Osteocyte (in vitro differentiated cells): ENCODE measurements around the gene TMUB2. TPM values are rescaled to one million over a fixed set of nuclear protein-coding genes. Genes with fewer than 3 reads are reported as not detected.

ENCODE experiments used
- DNase-seq: peaks from one replicate; pipeline ENCODE4 v3.0.0; 2021; ENCODE audit warnings: mixed read lengths; ENCODE audit not compliant: unreplicated experiment; ENCODE audit errors: extremely low spot score
- H3K27ac Mint-ChIP-seq: one replicate; pipeline ENCODE4 v1.8.0; 2021; ENCODE audit warnings: mild to moderate bottlenecking, mixed read lengths; ENCODE audit not compliant: unreplicated experiment
- H3K27me3 Mint-ChIP-seq: one replicate; pipeline ENCODE4 v1.8.0; 2021; ENCODE audit warnings: mixed read lengths; ENCODE audit not compliant: unreplicated experiment
- H3K36me3 Mint-ChIP-seq: one replicate; pipeline ENCODE4 v1.8.0; 2021; ENCODE audit warnings: mixed read lengths; ENCODE audit not compliant: unreplicated experiment
- H3K4me1 Mint-ChIP-seq: one replicate; pipeline ENCODE4 v1.8.0; 2021; ENCODE audit warnings: mixed read lengths; ENCODE audit not compliant: unreplicated experiment
- H3K4me3 Mint-ChIP-seq: one replicate; pipeline ENCODE4 v1.8.0; 2021; ENCODE audit warnings: mild to moderate bottlenecking, moderate library complexity, mixed read lengths; ENCODE audit not compliant: unreplicated experiment
- H3K9me3 Mint-ChIP-seq: one replicate; pipeline ENCODE4 v1.8.0; 2021; ENCODE audit warnings: mixed read lengths; ENCODE audit not compliant: unreplicated experiment
- total RNA-seq: library from RNA; stranded (reverse); gene quantifications from 2 replicates; pipeline ENCODE4 v1.2.1, GENCODE V29; 2021
- TF ChIP-seq, protein P1 (sequence below): fragments of 200-600 bp; sonication (generic); IDR thresholded peaks from 2 replicates; pipeline ENCODE4 v1.5.0; 2021; ENCODE audit warnings: antibody characterized with exemption, mild to moderate bottlenecking, moderate library complexity

TMUB2 gene
- total RNA-seq, 1 donor from 2014 or later = 39.3 TPM

DNA sequence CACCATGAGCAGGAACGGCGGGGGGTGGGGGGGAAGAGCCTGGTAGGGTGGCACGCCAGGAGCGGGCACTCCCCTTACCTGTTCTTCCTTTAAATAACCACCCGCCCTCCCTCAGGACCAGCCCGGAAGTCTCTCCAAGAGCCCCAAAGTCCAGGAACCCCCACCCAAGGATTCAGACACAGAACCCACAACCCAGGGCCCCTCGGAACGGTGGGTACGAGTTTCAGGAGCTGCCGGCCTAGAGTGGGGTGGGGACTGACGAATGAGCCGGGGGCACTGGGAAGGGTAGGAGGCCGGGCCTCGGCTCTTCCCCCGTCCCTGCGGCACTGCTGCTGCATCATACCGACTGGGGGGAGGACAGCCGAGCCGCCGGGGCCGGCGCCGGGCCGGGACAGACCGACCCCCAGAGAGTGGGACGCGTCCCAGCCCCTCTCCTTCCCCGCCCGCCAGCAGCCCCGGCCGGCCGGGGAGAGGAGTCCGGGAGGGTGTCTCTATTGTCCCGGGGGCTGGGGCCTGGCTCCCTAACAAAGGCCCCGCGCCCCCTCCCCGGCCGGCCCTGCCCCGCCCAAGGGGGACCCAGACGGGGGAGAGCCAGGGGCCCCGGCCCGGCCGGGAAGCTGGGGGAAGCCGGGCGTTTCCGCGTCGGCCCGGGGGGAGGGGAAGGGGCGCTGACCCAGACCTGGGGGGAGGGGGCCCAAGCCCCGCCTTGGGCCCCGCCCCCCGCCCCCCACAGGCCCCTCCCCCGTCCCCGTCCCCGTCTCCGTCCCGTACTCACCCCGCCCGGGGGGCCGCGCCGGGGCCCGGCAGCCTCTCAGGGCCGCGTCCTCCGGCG, 12.2 kb downstream of the TMUB2 start:
- peaks cover 16% of the 10 kb centered on the region for H3K36me3 Mint-ChIP-seq
- no peak for DNase-seq

DNA sequence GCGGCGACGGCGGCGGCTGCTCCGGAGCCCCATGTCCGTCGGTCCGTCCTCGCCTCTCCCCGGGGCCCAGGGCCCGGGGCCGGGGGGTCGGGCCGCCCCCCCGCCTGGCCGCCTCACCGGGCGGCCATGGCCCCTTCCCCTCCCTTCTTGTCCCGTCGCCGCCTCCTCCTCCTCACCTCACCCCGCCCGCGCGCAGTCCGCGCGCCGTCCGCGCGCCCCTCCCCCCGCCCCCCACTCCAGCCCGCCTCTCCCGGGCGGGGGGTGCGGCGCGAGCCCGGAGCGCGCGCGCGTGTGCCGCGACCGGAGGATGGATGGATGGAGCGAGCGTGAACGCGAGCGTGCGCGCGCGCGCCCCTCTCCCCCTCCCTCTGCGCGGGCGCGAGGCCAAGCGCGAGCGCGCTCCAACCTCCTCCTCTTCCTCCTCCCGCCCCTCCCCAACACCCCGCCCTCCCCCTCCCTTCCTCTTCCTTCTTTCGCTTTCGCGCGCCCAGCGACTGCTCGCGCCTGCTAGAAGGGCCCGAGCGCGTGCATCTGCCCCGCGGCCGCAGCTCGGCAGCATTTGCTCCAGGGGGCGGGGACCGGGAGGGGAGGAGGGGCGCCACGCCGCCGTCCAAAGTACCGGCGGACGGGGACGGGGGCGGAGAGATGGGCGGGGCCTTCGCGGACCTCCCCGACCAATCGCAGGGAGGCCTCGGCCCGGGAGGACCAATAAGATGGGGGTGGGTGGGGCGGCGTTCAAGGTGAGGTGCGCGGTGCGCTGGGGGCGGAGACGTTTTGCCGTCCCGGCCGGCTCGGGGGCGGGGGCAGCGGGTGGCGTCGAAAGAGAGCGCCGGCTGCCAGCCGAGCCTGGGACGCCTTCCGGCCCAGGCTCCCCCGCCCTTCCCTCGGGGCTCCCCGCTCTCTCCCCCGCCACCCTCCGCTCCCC, 13.0 kb downstream of the TMUB2 start, which contains the start of gene ATXN7L3:
ATXN7L3 (minus strand) TSS at position 332 of the 925 bp plus-strand sequence. CDS start 1,814 bp downstream, outside the sequence.
- DNase-seq = peak; percentile 100
- H3K27ac Mint-ChIP-seq = peak within 1 kb of the TSS; percentile 94
- TF ChIP-seq, protein P1, sequence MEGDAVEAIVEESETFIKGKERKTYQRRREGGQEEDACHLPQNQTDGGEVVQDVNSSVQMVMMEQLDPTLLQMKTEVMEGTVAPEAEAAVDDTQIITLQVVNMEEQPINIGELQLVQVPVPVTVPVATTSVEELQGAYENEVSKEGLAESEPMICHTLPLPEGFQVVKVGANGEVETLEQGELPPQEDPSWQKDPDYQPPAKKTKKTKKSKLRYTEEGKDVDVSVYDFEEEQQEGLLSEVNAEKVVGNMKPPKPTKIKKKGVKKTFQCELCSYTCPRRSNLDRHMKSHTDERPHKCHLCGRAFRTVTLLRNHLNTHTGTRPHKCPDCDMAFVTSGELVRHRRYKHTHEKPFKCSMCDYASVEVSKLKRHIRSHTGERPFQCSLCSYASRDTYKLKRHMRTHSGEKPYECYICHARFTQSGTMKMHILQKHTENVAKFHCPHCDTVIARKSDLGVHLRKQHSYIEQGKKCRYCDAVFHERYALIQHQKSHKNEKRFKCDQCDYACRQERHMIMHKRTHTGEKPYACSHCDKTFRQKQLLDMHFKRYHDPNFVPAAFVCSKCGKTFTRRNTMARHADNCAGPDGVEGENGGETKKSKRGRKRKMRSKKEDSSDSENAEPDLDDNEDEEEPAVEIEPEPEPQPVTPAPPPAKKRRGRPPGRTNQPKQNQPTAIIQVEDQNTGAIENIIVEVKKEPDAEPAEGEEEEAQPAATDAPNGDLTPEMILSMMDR = no peak
- peak within 1 kb of the TSS; percentile 85 for H3K4me3 Mint-ChIP-seq
- no peaks in the 10 kb centered on the region for H3K9me3 Mint-ChIP-seq
- H3K4me1 Mint-ChIP-seq = peaks cover 31% of the 10 kb centered on the region
- H3K27me3 Mint-ChIP-seq = no peaks in the 10 kb centered on the region
- peaks cover 9% of the 10 kb centered on the region for H3K36me3 Mint-ChIP-seq

More for the DNA sequence above, 12.2 kb downstream of the TMUB2 start:
- H3K27me3 Mint-ChIP-seq = no peaks in the 10 kb centered on the region
- H3K27ac Mint-ChIP-seq = peak overlapping the region; percentile 80
- no peaks in the 10 kb centered on the region for H3K9me3 Mint-ChIP-seq
- H3K4me1 Mint-ChIP-seq = peaks cover 29% of the 10 kb centered on the region
- TF ChIP-seq, protein P1 = no peak
- H3K4me3 Mint-ChIP-seq = peak overlapping the region; percentile 75

DNA sequence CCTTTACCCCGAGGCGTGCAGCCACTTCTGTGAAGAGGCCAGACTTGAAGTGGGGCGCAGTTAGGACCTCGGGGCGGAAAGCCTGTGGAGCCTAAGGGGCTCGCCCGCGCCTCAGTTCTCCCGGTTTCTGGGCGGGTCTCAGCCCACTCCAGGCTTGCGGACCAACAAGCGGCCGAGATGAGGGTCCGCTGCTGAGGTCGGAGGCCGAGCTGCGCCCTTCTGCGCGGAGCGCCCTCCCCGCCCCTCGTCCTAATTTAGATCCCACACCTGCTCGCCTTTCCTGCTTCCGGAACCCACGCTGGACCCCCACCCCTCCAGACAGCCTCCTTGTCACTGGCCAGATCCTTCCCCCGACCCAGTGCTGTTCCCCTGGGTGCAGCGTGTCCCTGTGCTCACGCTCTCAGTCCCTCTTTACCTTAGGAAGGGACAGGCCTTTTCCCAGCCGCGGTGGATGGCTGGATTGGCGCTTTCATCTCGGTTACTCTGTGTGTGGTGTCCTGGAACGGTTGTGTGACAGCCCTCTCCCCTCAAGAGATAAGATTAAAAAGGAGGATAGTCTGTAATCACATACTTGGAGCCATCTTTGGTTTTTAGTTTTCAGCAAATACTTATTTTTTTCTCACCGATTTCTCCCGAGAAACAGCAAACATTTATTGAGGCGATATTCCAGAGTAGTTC, 13.8 kb downstream of the TMUB2 start:
- H3K27ac Mint-ChIP-seq = peak overlapping the region; percentile 94
- H3K9me3 Mint-ChIP-seq = no peaks in the 10 kb centered on the region
- no peaks in the 10 kb centered on the region for H3K27me3 Mint-ChIP-seq
- H3K4me3 Mint-ChIP-seq = peak overlapping the region; percentile 85
- DNase-seq = no peak
- H3K4me1 Mint-ChIP-seq = peaks cover 31% of the 10 kb centered on the region
- H3K36me3 Mint-ChIP-seq = peaks cover 5% of the 10 kb centered on the region
- TF ChIP-seq, protein P1 = no peak

DNA sequence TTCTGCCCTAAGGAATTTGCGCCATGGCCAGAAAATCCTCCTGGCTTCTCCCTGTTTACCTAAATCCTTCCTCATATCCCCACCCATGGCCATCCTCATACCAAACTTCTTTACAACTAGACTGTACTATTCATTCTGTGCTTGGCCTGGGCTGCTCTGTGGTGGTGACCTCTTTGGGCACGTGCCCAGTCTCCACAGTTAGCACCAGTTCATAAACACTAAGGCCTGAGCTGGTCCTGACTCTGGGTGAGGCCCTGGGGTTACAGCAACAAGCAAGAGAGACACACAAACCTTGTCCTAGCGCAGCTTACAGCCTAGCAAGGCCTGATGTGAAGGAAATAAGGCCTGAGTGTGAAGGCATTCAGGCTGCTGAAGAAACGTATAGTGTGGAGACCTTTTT, 16.0 kb downstream of the TMUB2 start:
- peaks cover 23% of the 10 kb centered on the region for H3K4me1 Mint-ChIP-seq
- TF ChIP-seq, protein P1 = no peak
- H3K9me3 Mint-ChIP-seq = no peaks in the 10 kb centered on the region
- peak overlapping the region; percentile 3 for H3K27ac Mint-ChIP-seq
- H3K27me3 Mint-ChIP-seq = no peaks in the 10 kb centered on the region
- no peak for DNase-seq
- H3K36me3 Mint-ChIP-seq = peaks cover 3% of the 10 kb centered on the region
- no peak overlapping the region for H3K4me3 Mint-ChIP-seq
